ENCODE results near the gene SETD9. TPM values are rescaled to one million over a fixed set of nuclear protein-coding genes. Genes with fewer than 3 reads are reported as not detected.

Gene SETD9
- total and polyA plus RNA-seq, 2 of the 13 experiments (the other 11 are each of a cell fraction or from before 2014, with no cell fraction given) = 4.8 to 17.8 TPM

DNA sequence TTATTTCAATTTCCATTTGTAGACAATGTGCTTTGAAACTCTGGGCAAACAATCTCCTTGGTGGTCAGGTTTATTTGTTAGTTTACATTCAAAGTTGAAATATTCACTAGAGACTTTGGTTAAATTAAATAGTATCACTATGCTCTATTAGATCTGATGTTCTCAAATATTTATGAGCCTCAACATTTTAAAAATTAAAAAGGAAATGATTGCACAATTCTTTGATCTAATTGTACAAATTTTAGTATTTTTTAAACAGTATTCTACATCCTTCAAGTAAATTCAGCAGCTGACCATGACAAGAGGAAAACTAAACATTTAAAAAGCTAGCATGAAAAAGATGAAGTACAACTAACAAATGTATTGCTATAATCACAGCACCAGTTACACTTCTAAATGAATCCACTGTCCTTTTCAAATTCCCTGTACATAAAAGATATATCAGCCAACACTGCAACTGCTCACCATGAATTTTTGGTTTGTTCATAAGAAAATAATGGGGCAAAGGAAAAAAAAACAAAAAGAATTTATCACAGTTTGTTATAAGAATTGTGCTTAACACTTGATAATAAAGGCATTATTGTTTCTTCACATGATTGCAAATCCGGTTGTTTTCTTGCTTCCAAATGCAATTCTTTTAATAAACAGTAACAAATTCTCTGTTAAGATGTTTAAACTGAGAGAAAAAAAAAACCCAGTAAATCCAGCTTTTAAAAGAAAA is 10.7 kb downstream of the SETD9 start (continued):
- TF ChIP-seq, protein P1, sequence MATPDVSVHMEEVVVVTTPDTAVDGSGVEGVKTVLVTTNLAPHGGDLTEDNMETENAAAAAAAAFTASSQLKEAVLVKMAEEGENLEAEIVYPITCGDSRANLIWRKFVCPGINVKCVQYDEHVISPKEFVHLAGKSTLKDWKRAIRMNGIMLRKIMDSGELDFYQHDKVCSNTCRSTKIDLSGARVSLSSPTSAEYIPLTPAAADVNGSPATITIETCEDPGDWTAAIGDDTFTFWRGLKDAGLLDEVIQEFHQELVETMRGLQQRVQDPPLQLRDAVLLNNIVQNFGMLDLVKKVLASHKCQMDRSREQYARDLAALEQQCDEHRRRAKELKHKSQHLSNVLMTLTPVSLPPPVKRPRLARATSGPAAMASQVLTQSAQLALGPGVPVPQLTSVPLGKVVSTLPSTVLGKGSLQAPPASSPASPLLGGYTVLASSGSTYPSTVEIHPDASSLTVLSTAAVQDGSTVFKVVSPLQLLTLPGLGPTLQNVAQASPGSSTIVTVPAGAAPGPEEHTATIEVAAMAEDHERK (CRISPR knock-in tag; IDR thresholded peaks at IDR 0.05; ENCODE audit: low read depth) = no peak
- TF ChIP-seq FOXO1 (CRISPR knock-in tag; IDR thresholded peaks at IDR 0.05) = no peak
- TF ChIP-seq GZF1 (CRISPR knock-in tag; IDR thresholded peaks at IDR 0.05) = no peak
- no peak for TF ChIP-seq ZNF296 (CRISPR knock-in tag; conservative IDR thresholded peaks at IDR 0.05)
- TF ChIP-seq, protein P2, sequence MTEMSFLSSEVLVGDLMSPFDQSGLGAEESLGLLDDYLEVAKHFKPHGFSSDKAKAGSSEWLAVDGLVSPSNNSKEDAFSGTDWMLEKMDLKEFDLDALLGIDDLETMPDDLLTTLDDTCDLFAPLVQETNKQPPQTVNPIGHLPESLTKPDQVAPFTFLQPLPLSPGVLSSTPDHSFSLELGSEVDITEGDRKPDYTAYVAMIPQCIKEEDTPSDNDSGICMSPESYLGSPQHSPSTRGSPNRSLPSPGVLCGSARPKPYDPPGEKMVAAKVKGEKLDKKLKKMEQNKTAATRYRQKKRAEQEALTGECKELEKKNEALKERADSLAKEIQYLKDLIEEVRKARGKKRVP (CRISPR knock-in tag; IDR thresholded peaks at IDR 0.05) = no peak

- Histone ChIP-seq H3K27ac (ENCODE audit: extremely low read length, insufficient read depth, low read length) (no peak overlapping the region), H2AFZ (ENCODE audit: low read length) (no peak overlapping the region), H3K9me3 (ENCODE audit: low read length) (no peaks in the 10 kb centered on the region), H3K9ac (ENCODE audit: insufficient read depth, low read depth, low read length) (no peak overlapping the region), H3K4me1 (ENCODE audit: insufficient read depth, low read length) (peaks cover 13% of the 10 kb centered on the region), H3K36me3 (replicated peaks in 1 of 2; ENCODE audit: control insufficient read depth in 1 of 2, insufficient read depth in 2 of 2, low read length in 2 of 2) (peaks cover 6 to 60% of the 10 kb centered on the region in 2 experiments; a peak in 4 of 5 replicates), H3K4me2 (ENCODE audit: low read depth, low read length) (no peak overlapping the region), H4K20me1 (ENCODE audit: insufficient read depth, low read length) (no peaks in the 10 kb centered on the region), H3K27me3 (ENCODE audit: control insufficient read depth in 1 of 2, insufficient read depth in 2 of 2, low read length in 2 of 2) (no peaks in the 10 kb centered on the region), H3K4me3 (replicated peaks in 1 of 3; ENCODE audit: insufficient read depth in 1 of 3, low read depth in 2 of 3, low read length in 3 of 3) (no peak overlapping the region), H3K79me2 (ENCODE audit: insufficient read depth, low read length) (no peaks in the 10 kb centered on the region)
- in situ Hi-C loops (cut with HindIII; ENCODE audit: extremely low pct_ligation_motif_present, low pct_unique_long_range_greater_than_20kb) = no loop called here
- 98% methylated on average over 6 of the region's 6 CpGs for WGBS (ENCODE audit: low lambda C conversion rate)
- ATAC-seq (no peak), DNase-seq (ENCODE audit: low spot score) (no peak), FAIRE-seq (no peak)
- intact Hi-C loops (cut with micrococcal nuclease; ENCODE audit: unreplicated experiment) = no loop called here
- ChIA-PET CTCF (ENCODE audit: low intra/inter-chr PET ratio, low total read pairs) (no interaction called here), POLR2A (interaction anchor here (0.8 to 1.5 kb wide), 2 partner anchors 13 kb away, joined by 3 to 8 read pairs; partner anchors contain the start of gene SETD9)
- no TSS peak for BruUV-seq (replicated peaks)
- TF ChIP-seq, protein P3, sequence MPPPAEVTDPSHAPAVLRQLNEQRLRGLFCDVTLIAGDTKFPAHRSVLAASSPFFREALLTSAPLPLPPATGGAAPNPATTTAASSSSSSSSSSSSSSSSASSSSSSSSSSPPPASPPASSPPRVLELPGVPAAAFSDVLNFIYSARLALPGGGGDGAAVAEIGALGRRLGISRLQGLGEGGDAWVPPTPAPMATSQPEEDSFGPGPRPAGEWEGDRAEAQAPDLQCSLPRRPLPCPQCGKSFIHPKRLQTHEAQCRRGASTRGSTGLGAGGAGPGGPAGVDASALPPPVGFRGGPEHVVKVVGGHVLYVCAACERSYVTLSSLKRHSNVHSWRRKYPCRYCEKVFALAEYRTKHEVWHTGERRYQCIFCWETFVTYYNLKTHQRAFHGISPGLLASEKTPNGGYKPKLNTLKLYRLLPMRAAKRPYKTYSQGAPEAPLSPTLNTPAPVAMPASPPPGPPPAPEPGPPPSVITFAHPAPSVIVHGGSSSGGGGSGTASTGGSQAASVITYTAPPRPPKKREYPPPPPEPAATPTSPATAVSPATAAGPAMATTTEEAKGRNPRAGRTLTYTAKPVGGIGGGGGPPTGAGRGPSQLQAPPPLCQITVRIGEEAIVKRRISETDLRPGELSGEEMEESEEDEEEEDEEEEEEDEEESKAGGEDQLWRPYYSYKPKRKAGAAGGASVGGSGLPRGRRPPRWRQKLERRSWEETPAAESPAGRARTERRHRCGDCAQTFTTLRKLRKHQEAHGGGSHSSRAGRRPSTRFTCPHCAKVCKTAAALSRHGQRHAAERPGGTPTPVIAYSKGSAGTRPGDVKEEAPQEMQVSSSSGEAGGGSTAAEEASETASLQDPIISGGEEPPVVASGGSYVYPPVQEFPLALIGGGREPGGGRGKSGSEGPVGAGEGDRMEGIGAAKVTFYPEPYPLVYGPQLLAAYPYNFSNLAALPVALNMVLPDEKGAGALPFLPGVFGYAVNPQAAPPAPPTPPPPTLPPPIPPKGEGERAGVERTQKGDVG (CRISPR knock-in tag; IDR thresholded peaks at IDR 0.05; ENCODE audit: borderline replicate concordance) = no peak
- TF ChIP-seq ZNF253 (CRISPR knock-in tag; IDR thresholded peaks at IDR 0.05; ENCODE audit: borderline replicate concordance) (no peak), REXO4 (CRISPR knock-in tag; IDR thresholded peaks at IDR 0.05; ENCODE audit: borderline replicate concordance) (no peak), TRIM24 (CRISPR knock-in tag; IDR thresholded peaks at IDR 0.05) (no peak), ZNF281 (CRISPR knock-in tag; IDR thresholded peaks at IDR 0.05; ENCODE audit: borderline replicate concordance) (no peak), ZNF776 (CRISPR knock-in tag; IDR thresholded peaks at IDR 0.05) (no peak), TOPORS (CRISPR knock-in tag; IDR thresholded peaks at IDR 0.05) (no peak), ZNF768 (CRISPR knock-in tag; IDR thresholded peaks at IDR 0.05) (no peak)
Measured at GRCh38 chr5:56922922-56923321, 13.5 kb downstream of the SETD9 start.

Data from HepG2 (cell line).